OCI-LY7 (cell line): ENCODE results near the gene SGK1. TPM values are rescaled to one million over a fixed set of nuclear protein-coding genes. Genes with fewer than 3 reads are reported as not detected.
"Not testable (repeated sequence)": the region's sequence is repeated elsewhere in the genome, so short reads cannot be mapped to it uniquely, and the experiment has no call there.

Source experiments
- BruUV-seq: library from RNA; stranded (reverse); fragments of 400-500 nt; replicated peaks from 2 replicates; lab custom pipeline; 2021; lab: Mats Ljungman, UMichigan
- CTCF ChIA-PET: fragments of 300-600 bp; sonication (Branson Sonifier 250); formaldehyde crosslinking; loops from one replicate; lab custom pipeline; 2022; ENCODE audit warnings: antibody characterized with exemption; ENCODE audit not compliant: unreplicated experiment; lab: Charles Lee
- POLR2A ChIA-PET: fragments of 300-600 bp; sonication (Branson Sonifier 250); formaldehyde crosslinking; loops from one replicate; lab custom pipeline; 2022; ENCODE audit warnings: antibody characterized with exemption; lab: Charles Lee
- DNase-seq: peaks from one replicate; pipeline ENCODE4 v3.0.0-alpha.2; 2015; ENCODE audit warnings: low spot score
- H2AFZ ChIP-seq: fragments of 200-600 bp; sonication (generic), shearing (Covaris generic); 2 replicates; pipeline ENCODE4 v1.6.1; 2014; ENCODE audit warnings: mild to moderate bottlenecking, antibody characterized with exemption, low read length, moderate library complexity
- H3K27ac ChIP-seq: fragments of 200-600 bp; sonication (generic); 2 replicates; pipeline ENCODE4 v1.5.1; 2014; ENCODE audit warnings: mixed run types, low read depth, mild to moderate bottlenecking, moderate library complexity, low read length, inconsistent platforms; ENCODE audit not compliant: poor library complexity, severe bottlenecking
- H3K36me3 ChIP-seq: fragments of 200-600 bp; sonication (generic); 2 replicates; pipeline ENCODE4 v1.6.1; 2014; ENCODE audit warnings: mild to moderate bottlenecking, antibody characterized with exemption, low read length, moderate library complexity, mixed read lengths; ENCODE audit not compliant: insufficient read depth
- H3K4me1 ChIP-seq: fragments of 200-600 bp; sonication (generic); 2 replicates; pipeline ENCODE4 v1.5.1; 2014; ENCODE audit warnings: mild to moderate bottlenecking, low read length; ENCODE audit not compliant: insufficient read depth, poor library complexity, severe bottlenecking
- H3K4me2 ChIP-seq: fragments of 200-600 bp; sonication (generic); 2 replicates; pipeline ENCODE4 v1.6.1; 2014; ENCODE audit warnings: mild to moderate bottlenecking, low read length
- H3K4me3 ChIP-seq: fragments of 200-600 bp; sonication (generic); 2 replicates; pipeline ENCODE4 v1.5.1; 2014; ENCODE audit warnings: mild to moderate bottlenecking, low read depth, low read length; ENCODE audit not compliant: poor library complexity, severe bottlenecking
- H3K79me2 ChIP-seq: fragments of 200-600 bp; sonication (generic); 2 replicates; pipeline ENCODE4 v1.6.1; 2016; ENCODE audit warnings: low read depth, mild to moderate bottlenecking, low read length, moderate library complexity, mixed read lengths; ENCODE audit not compliant: insufficient read depth
- H3K9me2 ChIP-seq: fragments of 200-600 bp; sonication (generic); 2 replicates; pipeline ENCODE4 v1.6.1; 2016; ENCODE audit warnings: mild to moderate bottlenecking, low read length, mixed read lengths; ENCODE audit not compliant: insufficient read depth
- H3K9me3 ChIP-seq: fragments of 200-600 bp; sonication (generic); 2 replicates; pipeline ENCODE4 v1.6.1; 2014; ENCODE audit warnings: mild to moderate bottlenecking, mixed run types, low read length, mixed read lengths
- H4K20me1 ChIP-seq: fragments of 200-600 bp; sonication (generic); 2 replicates; pipeline ENCODE4 v1.6.1; 2014; ENCODE audit warnings: mild to moderate bottlenecking, antibody characterized with exemption, low read length, moderate library complexity, mixed read lengths; ENCODE audit not compliant: insufficient read depth
- EZH2phosphoT487 ChIP-seq: fragments of 200-600 bp; sonication (generic); IDR thresholded peaks from 2 replicates; pipeline ENCODE4 v1.6.1; 2018; ENCODE audit warnings: low read depth, borderline replicate concordance, mild to moderate bottlenecking, mixed run types, antibody characterized with exemption, low read length, moderate library complexity, mixed read lengths
- intact Hi-C: fragments of 100-400 bp; cut with micrococcal nuclease; formaldehyde crosslinking; loops from one replicate; pipeline ENCODE4 v1.10.0; 2022; ENCODE audit not compliant: unreplicated experiment
- total RNA-seq, 2 experiments: library from RNA; depleted of rRNA in 1 of 2; stranded (reverse); fragments of >200 nt in 1 of 2; shearing (Covaris generic) in 1 of 2; gene quantifications; 2 replicates each; pipeline ENCODE4 v1.2.3, GENCODE V29; 2014 to 2022
- TF ChIP-seq, protein P1 (sequence below): fragments of 200-600 bp; sonication (generic); conservative IDR thresholded peaks from 2 replicates; pipeline ENCODE4 v1.5.1; 2014; ENCODE audit warnings: mild to moderate bottlenecking, antibody characterized with exemption, low read length, moderate library complexity, mixed read lengths

The SGK1 gene
- total RNA-seq, 2 experiments from 2014 or later, result 5.2 to 27.6 TPM

DNA sequence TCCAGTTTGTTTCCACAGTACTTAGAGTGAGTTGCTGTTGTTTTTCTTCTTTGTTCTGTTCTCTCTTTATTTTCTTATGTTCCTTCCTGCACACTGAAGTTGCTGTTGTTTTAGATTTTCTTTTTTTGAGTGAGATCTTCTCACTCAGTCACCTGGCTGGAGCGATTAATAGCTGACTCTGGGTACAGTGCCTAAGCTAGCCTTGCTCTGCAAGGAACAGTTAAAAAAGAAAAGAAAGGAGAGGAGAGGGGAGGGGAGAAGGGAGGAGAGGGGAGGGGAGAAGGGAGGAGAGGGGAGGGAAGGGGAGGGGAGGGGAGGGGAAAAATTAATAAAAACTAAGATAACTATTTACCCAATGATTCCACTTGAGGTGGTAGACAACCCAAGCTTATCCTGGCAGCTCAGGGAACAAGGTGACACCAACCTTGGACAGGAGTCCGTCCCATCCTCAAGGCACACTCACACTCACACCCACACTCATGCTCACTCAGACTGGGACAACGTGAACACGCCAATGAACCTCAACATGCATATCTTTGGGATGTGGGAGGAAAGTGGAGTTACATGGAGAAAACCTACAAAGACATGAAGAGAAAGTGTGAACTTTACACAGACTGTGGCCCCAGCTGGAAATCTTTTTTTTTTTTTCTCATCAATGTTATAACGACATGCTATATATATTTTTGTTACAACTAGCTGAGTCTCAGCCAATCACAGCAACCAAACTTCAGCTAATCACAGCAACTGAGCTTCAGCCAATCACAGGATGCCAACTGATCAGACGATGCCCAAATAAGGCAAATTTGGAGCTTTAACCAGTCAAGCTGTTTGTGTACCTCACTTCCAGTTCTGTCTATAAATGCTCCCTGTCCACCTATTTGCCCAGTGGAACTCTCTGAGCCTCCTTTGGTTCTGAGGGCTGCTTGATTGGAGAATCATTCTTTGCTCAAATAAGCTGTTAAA is 124.1 kb downstream of the SGK1 start:
- ChIA-PET POLR2A (interaction anchor here (0.6 to 1.1 kb wide), 7 partner anchors 75 to 1433 kb away, joined by 3 to 6 read pairs (median 3); no protein-coding TSS in a partner anchor), CTCF (no interaction called here)
- no TSS peak for BruUV-seq
- intact Hi-C loops, result no loop called here
- TF ChIP-seq, protein P1, sequence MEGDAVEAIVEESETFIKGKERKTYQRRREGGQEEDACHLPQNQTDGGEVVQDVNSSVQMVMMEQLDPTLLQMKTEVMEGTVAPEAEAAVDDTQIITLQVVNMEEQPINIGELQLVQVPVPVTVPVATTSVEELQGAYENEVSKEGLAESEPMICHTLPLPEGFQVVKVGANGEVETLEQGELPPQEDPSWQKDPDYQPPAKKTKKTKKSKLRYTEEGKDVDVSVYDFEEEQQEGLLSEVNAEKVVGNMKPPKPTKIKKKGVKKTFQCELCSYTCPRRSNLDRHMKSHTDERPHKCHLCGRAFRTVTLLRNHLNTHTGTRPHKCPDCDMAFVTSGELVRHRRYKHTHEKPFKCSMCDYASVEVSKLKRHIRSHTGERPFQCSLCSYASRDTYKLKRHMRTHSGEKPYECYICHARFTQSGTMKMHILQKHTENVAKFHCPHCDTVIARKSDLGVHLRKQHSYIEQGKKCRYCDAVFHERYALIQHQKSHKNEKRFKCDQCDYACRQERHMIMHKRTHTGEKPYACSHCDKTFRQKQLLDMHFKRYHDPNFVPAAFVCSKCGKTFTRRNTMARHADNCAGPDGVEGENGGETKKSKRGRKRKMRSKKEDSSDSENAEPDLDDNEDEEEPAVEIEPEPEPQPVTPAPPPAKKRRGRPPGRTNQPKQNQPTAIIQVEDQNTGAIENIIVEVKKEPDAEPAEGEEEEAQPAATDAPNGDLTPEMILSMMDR, result no peak
- TF ChIP-seq EZH2phosphoT487, result no peak
- H3K4me1 ChIP-seq, result no peaks in the 10 kb centered on the region
- H3K36me3 ChIP-seq, result no peaks in the 10 kb centered on the region
- no peak overlapping the region for H3K27ac ChIP-seq
- no peaks in the 10 kb centered on the region for H3K79me2 ChIP-seq
- no peak overlapping the region for H3K4me3 ChIP-seq
- H3K9me3 ChIP-seq, result no peaks in the 10 kb centered on the region
- H4K20me1 ChIP-seq, result no peaks in the 10 kb centered on the region
- H3K4me2 ChIP-seq, result no peak overlapping the region
- DNase-seq, result no peak
- H3K9me2 ChIP-seq, result no peaks in the 10 kb centered on the region
- no peak overlapping the region for H2AFZ ChIP-seq

DNA sequence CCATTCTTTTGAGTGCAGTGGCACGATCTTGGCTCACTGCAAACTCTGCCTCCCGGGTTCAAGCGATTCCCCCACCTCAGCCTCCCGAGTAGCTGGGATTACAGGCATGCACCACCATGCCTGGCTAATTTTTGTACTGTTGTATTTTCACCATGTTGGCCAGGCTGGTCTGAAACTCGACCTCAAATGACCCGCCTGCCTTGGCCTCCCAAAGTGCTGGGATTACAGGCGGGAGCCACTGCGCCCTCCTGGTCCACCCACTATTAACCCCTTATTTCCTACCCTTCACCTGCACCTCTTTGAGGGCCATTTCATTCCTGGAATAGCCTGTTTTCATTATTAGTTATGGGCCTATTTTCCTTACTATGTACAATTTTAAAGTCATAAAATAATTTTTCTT is 125.3 kb downstream of the SGK1 start:
- CTCF ChIA-PET, H4K20me1 ChIP-seq, H3K79me2 ChIP-seq, H3K9me2 ChIP-seq, BruUV-seq, H3K4me1 ChIP-seq, H3K4me3 ChIP-seq, DNase-seq, H2AFZ ChIP-seq, intact Hi-C loops, H3K27ac ChIP-seq, H3K9me3 ChIP-seq, H3K4me2 ChIP-seq, H3K36me3 ChIP-seq: not testable (repeated sequence)
- POLR2A ChIA-PET, result interaction anchor here (0.7 to 1.0 kb wide), 4 partner anchors 53 to 619 kb away, joined by 3 to 9 read pairs (median 4); no protein-coding TSS in a partner anchor

DNA sequence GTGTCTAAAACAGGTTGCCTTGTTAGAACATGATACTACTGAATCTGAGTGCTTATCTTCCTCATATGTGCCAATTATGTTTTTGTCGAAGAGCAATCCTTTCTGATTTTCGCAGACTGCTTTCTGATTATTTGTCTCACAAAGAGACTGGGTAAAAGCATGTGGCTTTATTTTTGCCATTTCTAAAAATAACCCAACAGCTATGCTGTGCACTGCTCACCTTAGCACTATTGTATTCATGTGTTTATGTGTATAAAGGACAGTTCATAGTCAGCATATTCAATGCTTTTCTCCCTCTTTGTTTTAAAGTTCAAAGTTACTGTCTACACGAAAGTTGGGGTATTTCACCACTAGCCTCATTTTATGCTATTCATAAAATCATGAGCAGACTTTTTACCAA is 127.0 kb downstream of the SGK1 start:
- no peaks in the 10 kb centered on the region for H3K36me3 ChIP-seq
- ChIA-PET CTCF (no interaction called here), POLR2A (interaction anchor here (0.6 to 0.7 kb wide), 3 partner anchors 22 to 337 kb away, joined by 3 to 5 read pairs (median 4); no protein-coding TSS in a partner anchor)
- TF ChIP-seq, protein P1, result no peak
- TF ChIP-seq EZH2phosphoT487, result no peak
- no peaks in the 10 kb centered on the region for H3K79me2 ChIP-seq
- H4K20me1 ChIP-seq, result no peaks in the 10 kb centered on the region
- intact Hi-C loops, result no loop called here
- BruUV-seq, result no TSS peak
- no peaks in the 10 kb centered on the region for H3K9me2 ChIP-seq
- peaks cover 8% of the 10 kb centered on the region for H3K4me1 ChIP-seq
- no peak overlapping the region for H2AFZ ChIP-seq
- no peak overlapping the region for H3K27ac ChIP-seq
- H3K9me3 ChIP-seq, result no peaks in the 10 kb centered on the region
- H3K4me3 ChIP-seq, result no peak overlapping the region
- no peak for DNase-seq
- H3K4me2 ChIP-seq, result no peak overlapping the region
